Choroid plexus epithelial cell (primary cell): ENCODE results near the gene CDV3.
A peak's percentile ranks its signal among the peaks of the same experiment; 100 is the strongest.
"Not testable (repeated sequence)": the region's sequence is repeated elsewhere in the genome, so short reads cannot be mapped to it uniquely, and the experiment has no call there.

Experiments
- DNase-seq: peaks from one replicate; pipeline ENCODE4 v3.0.0-alpha.2; 2010; ENCODE audit warnings: low read depth
- H3K4me3 ChIP-seq: 2 replicates; pipeline ENCODE4 v1.5.1; 2011; ENCODE audit warnings: low read depth, mild to moderate bottlenecking, control low read depth, low read length, moderate library complexity
- CTCF ChIP-seq: conservative IDR thresholded peaks from 2 replicates; pipeline ENCODE4 v1.5.1; 2011; ENCODE audit warnings: low read depth, mild to moderate bottlenecking, control low read depth, inconsistent platforms, low read length, moderate library complexity

Gene CDV3

DNA sequence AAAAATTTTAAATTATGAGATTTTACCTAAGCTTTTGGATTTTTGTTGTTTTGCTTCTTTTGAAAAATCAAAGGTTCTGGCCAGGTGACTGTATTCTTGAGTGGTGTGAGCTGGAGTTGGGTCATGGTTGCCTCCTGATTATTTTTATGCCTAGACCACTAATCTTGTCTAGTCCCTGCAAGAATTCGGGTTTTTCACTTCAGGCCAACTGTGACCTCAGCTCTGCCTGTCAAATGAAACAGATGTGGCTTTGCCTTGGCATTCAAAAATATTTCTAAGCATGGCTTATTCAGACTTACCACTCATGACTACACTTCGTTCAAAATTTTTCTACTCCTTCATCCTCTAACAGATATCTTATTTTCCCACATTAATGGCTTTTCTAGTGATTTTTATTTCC is 25.4 kb upstream of the CDV3 start:
- H3K4me3 ChIP-seq: no peak overlapping the region
- no peak for TF ChIP-seq CTCF
- DNase-seq: no peak

GRCh38 chr3:133549565-133549964 is 23.9 kb upstream of the CDV3 start:
- no peak for DNase-seq
- H3K4me3 ChIP-seq: no peak overlapping the region
- no peak for TF ChIP-seq CTCF

- DNase-seq, H3K4me3 ChIP-seq: not testable (repeated sequence)
Observed at GRCh38 chr3:133551589-133551988, 21.9 kb upstream of the CDV3 start.

- TF ChIP-seq CTCF: no peak
- no peak for DNase-seq
- no peak overlapping the region for H3K4me3 ChIP-seq
Observed at GRCh38 chr3:133561679-133562078, 11.8 kb upstream of the CDV3 start.

DNA sequence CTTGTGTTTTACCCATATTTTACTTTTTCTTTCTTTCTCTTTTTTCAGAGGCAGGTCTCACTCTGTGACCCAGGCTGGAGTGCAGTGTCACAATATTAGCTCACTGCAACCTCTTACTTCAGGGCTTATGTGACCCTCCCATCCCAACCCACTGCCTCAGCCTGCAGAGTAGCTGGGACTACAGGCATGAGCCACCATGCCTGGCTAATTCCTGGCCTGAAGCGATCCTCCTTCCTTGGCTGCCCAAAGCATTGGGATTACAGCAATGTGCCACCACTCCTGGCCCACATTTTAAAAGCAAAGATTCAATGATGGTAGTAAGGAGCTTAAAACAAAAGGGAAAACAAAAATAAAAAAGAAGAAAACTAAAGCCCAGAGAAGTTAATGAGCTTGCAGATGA is 11.1 kb upstream of the CDV3 start:
- TF ChIP-seq CTCF: no peak
- no peak overlapping the region for H3K4me3 ChIP-seq
- DNase-seq: no peak

GRCh38 chr3:133563186-133563591 is 10.3 kb upstream of the CDV3 start:
- TF ChIP-seq CTCF: no peak
- peak; percentile 45 for DNase-seq

GRCh38 chr3:133563816-133564215 is 9.7 kb upstream of the CDV3 start:
- no peak for DNase-seq
- H3K4me3 ChIP-seq: no peak overlapping the region
- no peak for TF ChIP-seq CTCF

More at GRCh38 chr3:133563186-133563591, 10.3 kb upstream of the CDV3 start:
- H3K4me3 ChIP-seq: no peak overlapping the region

- no peak for TF ChIP-seq CTCF
- peak; percentile 69 for DNase-seq
- no peak overlapping the region for H3K4me3 ChIP-seq
Observed at GRCh38 chr3:133568294-133569014, 5.0 kb upstream of the CDV3 start.
